Central memory CD8-positive, alpha-beta T cell (primary cell): ENCODE measurements around the gene DARS2.

Experiments
- ATAC-seq: fragments of 150-1000 bp; cut with Tn5 transposase; replicated peaks from 2 replicates; pipeline ENCODE4 v1.10.0; 2022; ENCODE audit warnings: mild to moderate bottlenecking, moderate FRiP score, moderate number of reproducible peaks; ENCODE audit not compliant: poor library complexity, severe bottlenecking; ENCODE audit errors: extremely low read depth
- DNase-seq, 2 donors: peaks; one replicate each; pipeline ENCODE4 v3.0.0; 2021; ENCODE audit warnings: low spot score in 2 of 2
- H3K27ac Mint-ChIP-seq: one replicate; pipeline ENCODE4 v1.8.0; 2022; ENCODE audit warnings: low read depth, mild to moderate bottlenecking, moderate library complexity, mixed read lengths
- H3K27me3 Mint-ChIP-seq: one replicate; pipeline ENCODE4 v1.8.0; 2022; ENCODE audit warnings: mixed read lengths
- H3K36me3 Mint-ChIP-seq: one replicate; pipeline ENCODE4 v1.8.0; 2022; ENCODE audit warnings: mild to moderate bottlenecking, moderate library complexity, mixed read lengths; ENCODE audit not compliant: insufficient read depth
- H3K4me1 Mint-ChIP-seq: one replicate; pipeline ENCODE4 v1.8.0; 2022; ENCODE audit warnings: mixed read lengths
- H3K4me3 Mint-ChIP-seq: one replicate; pipeline ENCODE4 v1.8.0; 2022; ENCODE audit warnings: mild to moderate bottlenecking, moderate library complexity, mixed read lengths
- H3K9me3 Mint-ChIP-seq: one replicate; pipeline ENCODE4 v1.8.0; 2022; ENCODE audit warnings: mixed read lengths

The DARS2 gene

DNA sequence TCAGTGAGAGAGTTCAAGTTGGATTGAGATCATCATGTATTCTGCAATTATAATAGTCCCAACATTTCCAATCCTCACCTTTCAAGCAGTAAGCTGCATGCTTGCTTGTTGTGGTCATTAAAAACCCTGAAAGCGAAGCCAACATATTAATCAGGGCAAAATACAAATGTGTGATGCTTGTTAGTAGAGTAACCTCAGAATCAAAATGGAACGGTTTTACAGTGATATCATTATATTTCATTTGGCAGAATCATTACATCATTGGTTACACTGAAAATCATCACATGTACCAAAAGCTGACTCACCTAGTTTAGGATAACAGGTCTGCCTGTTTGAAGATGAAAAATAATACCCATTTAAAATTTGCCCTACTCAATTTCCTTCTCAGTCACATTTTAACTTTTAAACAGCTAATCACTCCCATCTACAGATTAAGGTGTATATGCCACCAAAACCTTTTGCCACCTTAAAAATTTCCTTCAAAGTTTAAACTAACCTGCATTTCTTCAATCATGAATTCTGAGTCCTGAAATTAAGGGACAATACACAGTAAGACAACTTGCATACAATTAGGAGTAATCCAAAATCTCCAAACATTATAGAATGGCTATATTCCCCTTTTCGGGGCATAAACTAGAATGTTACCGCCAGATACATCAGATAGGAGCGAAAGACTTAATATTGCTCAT, 39.9 kb downstream of the DARS2 start:
- Mint-ChIP-seq H3K36me3 (peaks cover 59% of the 10 kb centered on the region), H3K27me3 (no peaks in the 10 kb centered on the region), H3K9me3 (no peaks in the 10 kb centered on the region), H3K4me1 (peaks cover 42% of the 10 kb centered on the region), H3K4me3 (peak overlapping the region; percentile 84), H3K27ac (peak overlapping the region; percentile 94)
- DNase-seq (no peak), ATAC-seq (no peak)

DNA sequence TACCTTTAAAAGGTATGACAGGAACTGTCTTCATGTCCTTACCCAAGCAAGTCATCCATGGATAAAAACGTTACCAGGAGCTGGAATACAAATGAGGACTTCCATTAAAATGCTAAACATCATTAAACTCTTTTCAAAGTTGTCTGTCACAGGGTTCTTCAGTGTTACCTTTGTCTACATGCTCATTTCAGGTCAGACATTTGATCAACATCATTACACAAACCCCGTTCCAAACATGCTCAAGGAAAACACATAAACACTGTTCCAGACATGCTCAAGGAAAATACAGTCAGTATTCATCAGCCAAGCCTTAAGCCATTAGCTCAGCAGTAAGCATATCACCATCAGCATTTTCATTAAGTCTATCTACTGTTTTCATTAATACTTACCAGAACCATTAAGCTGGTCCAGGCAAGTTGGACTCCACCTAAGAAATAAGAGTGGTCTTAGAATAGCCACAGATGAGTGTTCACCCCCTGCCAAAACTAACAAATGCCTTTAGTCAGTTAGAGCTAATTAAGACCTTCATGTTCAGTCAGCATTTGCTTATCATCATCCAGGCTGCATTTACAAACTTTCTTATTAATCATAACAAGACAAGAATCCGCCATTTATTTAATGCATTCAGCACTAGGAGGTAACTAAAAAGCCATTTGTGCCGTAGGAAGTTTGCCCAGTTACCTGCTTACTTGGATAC, 41.1 kb downstream of the DARS2 start:
- no peak for DNase-seq
- ATAC-seq = no peak
- peaks cover 56% of the 10 kb centered on the region for H3K36me3 Mint-ChIP-seq
- peak overlapping the region; percentile 94 for H3K27ac Mint-ChIP-seq
- H3K27me3 Mint-ChIP-seq = no peaks in the 10 kb centered on the region
- peaks cover 49% of the 10 kb centered on the region for H3K4me1 Mint-ChIP-seq
- peak overlapping the region; percentile 84 for H3K4me3 Mint-ChIP-seq
- no peaks in the 10 kb centered on the region for H3K9me3 Mint-ChIP-seq

DNA sequence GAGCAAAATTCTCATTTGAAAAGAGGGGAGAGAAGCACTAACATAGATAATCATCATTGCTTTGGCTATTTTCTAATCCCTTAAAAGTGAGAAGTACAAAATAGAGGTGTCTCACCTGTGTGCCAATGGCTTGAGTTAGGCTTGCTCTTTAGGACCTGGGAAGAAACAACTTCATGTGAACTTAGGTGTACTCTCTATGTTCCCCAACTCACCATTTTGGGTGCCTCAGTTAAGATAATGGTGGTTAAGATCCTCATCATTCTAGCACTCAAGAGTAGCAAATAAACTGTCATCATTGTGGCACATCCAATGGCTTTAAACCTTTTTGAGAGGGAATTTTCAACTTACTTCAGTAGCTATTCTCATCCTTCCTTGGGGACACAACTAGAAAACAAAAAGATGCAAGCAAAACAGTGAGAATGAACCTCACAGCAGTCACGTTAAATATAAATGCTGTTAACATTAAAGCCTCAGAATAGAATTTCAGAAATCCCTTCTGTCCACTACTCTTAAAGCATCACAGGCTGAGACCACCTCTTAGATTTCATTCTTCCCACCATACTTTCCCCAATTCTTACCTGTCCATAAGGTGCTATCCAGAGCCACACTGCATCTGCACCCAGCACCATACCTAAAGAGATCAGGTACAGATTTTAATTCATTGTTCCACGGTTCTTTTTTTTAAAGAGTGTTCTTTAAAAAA, 42.1 kb downstream of the DARS2 start:
- DNase-seq = no peak
- H3K36me3 Mint-ChIP-seq = peaks cover 58% of the 10 kb centered on the region
- peak overlapping the region; percentile 84 for H3K4me3 Mint-ChIP-seq
- peaks cover 58% of the 10 kb centered on the region for H3K4me1 Mint-ChIP-seq
- no peaks in the 10 kb centered on the region for H3K27me3 Mint-ChIP-seq
- no peak for ATAC-seq
- no peaks in the 10 kb centered on the region for H3K9me3 Mint-ChIP-seq
- H3K27ac Mint-ChIP-seq = peak overlapping the region; percentile 94

DNA sequence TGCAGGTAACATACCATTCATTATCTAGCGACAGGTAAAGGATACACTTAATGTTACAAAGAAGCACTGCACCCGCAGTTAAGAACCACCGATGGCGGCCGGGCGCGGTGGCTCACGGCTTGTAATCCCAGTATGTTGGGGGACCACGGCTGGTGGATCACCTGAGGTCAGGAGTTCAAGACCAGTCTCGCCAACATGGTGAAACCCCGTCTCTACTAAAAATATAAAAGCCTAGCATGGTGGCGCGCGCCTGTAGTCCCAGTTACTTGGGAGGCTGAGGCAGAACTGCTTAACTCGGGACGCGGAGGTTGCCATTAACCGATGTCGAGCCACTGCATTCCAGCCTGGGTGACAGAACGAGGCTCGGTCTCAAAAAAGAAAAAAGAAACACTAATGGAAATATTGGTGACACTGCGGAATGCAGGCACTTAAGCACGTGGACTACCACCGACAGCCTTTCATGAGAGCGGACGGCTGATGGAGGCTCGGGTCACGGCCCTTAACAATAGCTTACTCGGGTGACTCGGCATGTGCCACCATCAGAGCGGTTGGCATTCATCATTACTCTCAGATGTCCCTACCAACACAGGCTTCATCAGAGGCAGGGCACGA, 42.8 kb downstream of the DARS2 start:
- H3K4me1 Mint-ChIP-seq = peaks cover 62% of the 10 kb centered on the region
- peaks cover 56% of the 10 kb centered on the region for H3K36me3 Mint-ChIP-seq
- H3K27me3 Mint-ChIP-seq = no peaks in the 10 kb centered on the region
- ATAC-seq (peak; percentile 7), DNase-seq (no peak)
- peak overlapping the region; percentile 84 for H3K4me3 Mint-ChIP-seq
- no peaks in the 10 kb centered on the region for H3K9me3 Mint-ChIP-seq
- peak overlapping the region; percentile 94 for H3K27ac Mint-ChIP-seq

DNA sequence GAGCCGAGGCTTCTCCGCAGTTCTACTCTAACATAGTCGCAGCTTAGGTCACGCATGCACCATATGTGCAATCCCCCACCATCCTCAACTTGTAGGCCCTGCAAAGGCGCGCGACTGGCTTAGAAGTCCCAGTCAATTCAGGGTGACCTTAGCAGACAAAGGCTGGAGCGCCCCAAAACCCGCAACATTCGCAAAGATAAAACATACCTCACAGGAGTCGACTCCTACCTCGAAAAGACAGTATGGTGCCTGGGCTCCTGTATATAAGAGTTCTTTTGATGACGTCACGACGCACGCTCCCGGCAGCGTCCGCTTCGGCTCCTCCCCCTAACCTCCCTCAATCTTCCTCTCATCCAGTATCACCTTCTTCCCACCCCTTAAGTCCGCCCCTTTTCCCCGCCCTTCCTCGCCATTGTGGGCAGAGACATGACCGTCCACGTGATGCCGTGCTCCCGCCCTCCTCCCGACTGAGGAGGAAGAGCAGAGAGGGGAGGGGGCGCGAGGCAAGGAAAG, 43.3 kb downstream of the DARS2 start, which contains the start of gene GAS5:
Gene GAS5 (minus strand): TSS at position 237 of the 513 bp plus-strand sequence.
- Mint-ChIP-seq H3K27ac (peak within 1 kb of the TSS; percentile 94), H3K36me3 (peaks cover 56% of the 10 kb centered on the region), H3K4me3 (peak within 1 kb of the TSS; percentile 84), H3K4me1 (peaks cover 67% of the 10 kb centered on the region), H3K27me3 (no peaks in the 10 kb centered on the region), H3K9me3 (no peaks in the 10 kb centered on the region)
- peak; percentile 95 to 97 for DNase-seq
- peak; percentile 77 for ATAC-seq

DNA sequence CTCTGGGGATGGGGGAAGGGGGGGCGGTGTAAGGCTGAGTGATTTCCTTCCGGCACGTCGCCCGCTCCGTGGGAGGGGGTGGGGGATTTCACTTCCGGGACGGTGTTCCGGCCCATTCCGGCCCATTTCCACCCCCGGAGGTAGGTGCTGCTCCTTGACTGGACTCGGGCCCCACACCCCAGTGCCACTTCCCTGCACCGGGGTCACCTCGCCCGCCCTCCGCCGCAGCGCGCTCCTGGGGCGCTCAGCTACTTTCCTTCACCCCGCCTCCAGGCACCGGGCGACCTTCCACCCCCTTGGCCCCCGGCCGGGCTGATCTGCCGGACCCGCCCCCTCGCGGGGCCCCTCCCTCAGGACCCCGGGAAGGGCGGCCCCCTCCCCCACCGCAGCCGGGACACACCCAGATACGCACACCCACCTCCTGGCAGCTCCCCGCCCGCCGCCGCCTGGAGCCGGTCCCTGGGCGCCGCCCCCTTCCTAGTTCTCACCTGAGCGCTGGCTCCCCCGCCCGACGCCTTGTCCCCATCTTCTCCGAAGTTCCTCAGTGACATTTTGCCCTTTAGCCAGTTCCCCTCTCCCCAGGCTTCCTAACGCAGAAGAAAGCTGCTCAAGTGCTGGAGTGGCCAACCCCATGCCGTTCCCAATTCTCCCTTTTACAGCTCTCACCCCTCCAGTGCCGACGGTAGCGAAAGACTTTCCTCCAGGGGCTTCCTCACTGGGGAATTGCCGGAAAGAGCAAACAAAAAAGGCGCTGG, 44.0 kb downstream of the DARS2 start, which contains the start of gene ZBTB37:
Gene ZBTB37 (plus strand): TSS at position 115 of the 755 bp plus-strand sequence. CDS start 1,846 bp downstream, outside the sequence.
- peak within 1 kb of the TSS; percentile 84 for H3K4me3 Mint-ChIP-seq
- ATAC-seq = peak; percentile 52

DNA sequence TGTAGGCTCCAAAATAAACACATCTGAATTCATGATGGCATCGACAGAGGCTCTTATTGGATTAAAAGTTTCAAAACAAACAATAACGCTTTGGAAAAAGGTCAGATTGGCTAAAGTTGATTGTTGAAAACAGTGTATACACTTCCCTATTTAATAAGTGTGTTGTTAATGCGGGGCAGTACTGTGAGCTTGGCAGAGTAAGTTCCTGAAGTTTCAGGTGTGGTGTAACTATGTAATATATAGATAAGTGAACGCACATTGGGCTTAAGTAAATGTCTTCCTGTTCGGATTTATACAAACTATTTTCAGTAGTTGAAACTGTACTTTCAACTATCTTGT, 44.5 kb downstream of the DARS2 start:
- Mint-ChIP-seq H3K27ac (peak overlapping the region; percentile 94), H3K27me3 (no peaks in the 10 kb centered on the region), H3K4me3 (peak overlapping the region; percentile 84), H3K4me1 (peaks cover 69% of the 10 kb centered on the region), H3K9me3 (no peaks in the 10 kb centered on the region), H3K36me3 (peaks cover 54% of the 10 kb centered on the region)
- no peak for ATAC-seq
- DNase-seq = no peak

More for the DNA sequence above, 44.0 kb downstream of the DARS2 start, which contains the start of gene ZBTB37:
- H3K27ac Mint-ChIP-seq = peak within 1 kb of the TSS; percentile 94
- H3K4me1 Mint-ChIP-seq = peaks cover 71% of the 10 kb centered on the region
- H3K9me3 Mint-ChIP-seq = no peaks in the 10 kb centered on the region
- peak; percentile 73 to 74 for DNase-seq
- no peaks in the 10 kb centered on the region for H3K27me3 Mint-ChIP-seq
- peaks cover 56% of the 10 kb centered on the region for H3K36me3 Mint-ChIP-seq

DNA sequence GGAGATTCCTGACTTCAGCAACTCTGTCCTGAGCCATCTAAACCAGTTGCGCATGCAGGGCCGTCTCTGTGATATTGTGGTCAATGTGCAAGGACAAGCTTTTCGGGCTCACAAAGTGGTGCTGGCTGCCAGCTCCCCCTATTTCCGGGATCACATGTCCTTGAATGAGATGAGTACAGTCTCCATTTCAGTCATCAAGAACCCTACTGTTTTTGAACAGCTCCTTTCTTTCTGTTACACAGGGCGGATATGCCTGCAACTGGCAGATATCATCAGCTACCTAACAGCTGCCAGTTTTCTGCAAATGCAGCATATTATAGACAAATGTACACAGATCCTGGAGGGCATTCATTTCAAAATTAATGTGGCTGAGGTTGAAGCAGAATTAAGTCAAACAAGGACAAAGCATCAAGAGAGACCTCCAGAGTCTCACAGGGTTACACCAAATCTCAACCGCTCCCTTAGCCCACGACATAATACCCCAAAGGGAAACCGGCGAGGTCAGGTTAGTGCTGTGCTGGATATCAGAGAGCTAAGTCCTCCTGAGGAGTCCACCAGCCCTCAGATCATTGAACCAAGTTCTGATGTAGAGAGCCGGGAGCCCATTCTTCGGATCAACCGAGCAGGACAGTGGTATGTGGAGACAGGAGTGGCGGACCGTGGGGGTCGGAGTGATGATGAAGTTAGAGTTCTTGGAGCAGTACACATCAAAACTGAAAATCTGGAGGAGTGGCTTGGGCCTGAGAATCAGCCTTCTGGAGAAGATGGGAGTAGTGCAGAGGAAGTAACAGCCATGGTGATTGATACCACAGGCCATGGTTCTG, 46.0 kb downstream of the DARS2 start:
- Mint-ChIP-seq H3K27ac (peak overlapping the region; percentile 94), H3K9me3 (no peaks in the 10 kb centered on the region), H3K27me3 (no peaks in the 10 kb centered on the region), H3K4me3 (peak overlapping the region; percentile 84), H3K36me3 (peaks cover 43% of the 10 kb centered on the region), H3K4me1 (peaks cover 55% of the 10 kb centered on the region)
- DNase-seq (peak in 1 of 2 donors; percentile 19), ATAC-seq (no peak)

DNA sequence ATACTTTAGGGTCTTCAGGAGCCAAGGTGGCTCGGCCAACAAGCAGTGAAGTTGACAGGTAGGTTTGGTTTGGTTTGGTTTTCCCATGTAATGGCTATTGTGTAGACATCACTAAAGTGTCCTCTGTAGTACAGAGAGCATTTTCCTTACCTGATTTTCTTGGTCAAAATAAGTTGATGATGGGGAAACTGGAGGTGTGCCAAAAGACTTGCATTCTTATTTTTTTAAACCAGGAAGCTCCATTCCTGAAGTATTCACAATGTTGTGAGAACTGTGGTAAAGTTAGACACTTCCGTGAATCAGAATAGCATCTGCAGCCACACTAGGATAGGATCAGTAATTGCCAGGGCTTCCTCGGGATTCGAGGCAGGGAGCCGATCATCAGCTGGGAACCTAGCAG, 46.6 kb downstream of the DARS2 start:
- peaks cover 43% of the 10 kb centered on the region for H3K36me3 Mint-ChIP-seq
- H3K9me3 Mint-ChIP-seq = no peaks in the 10 kb centered on the region
- no peak for DNase-seq
- peak overlapping the region; percentile 94 for H3K27ac Mint-ChIP-seq
- no peaks in the 10 kb centered on the region for H3K27me3 Mint-ChIP-seq
- ATAC-seq = no peak
- peak overlapping the region; percentile 84 for H3K4me3 Mint-ChIP-seq
- H3K4me1 Mint-ChIP-seq = peaks cover 54% of the 10 kb centered on the region

DNA sequence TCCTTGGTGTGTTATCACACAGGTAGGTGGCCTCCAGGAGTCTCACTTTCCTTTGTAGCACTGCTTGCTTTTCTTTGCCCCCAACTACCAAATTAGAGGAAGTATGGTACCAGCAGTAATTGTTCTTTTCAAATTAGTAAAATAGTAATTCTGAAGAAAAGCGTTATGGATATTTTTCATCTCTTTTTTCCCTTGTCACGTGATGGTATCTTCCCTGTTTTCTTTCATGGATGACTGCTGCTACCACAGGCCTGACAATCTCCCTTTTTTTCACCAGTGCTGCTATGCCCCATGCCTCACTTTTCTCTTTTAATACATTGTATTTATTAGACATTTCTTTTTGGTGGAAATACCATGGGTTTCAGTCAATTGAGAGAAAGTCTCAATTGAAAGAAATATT, 47.0 kb downstream of the DARS2 start:
- DNase-seq (no peak), ATAC-seq (no peak)
- H3K9me3 Mint-ChIP-seq = no peaks in the 10 kb centered on the region
- H3K4me3 Mint-ChIP-seq = peak overlapping the region; percentile 84
- H3K4me1 Mint-ChIP-seq = peaks cover 50% of the 10 kb centered on the region
- peak overlapping the region; percentile 94 for H3K27ac Mint-ChIP-seq
- H3K27me3 Mint-ChIP-seq = no peaks in the 10 kb centered on the region
- peaks cover 41% of the 10 kb centered on the region for H3K36me3 Mint-ChIP-seq

DNA sequence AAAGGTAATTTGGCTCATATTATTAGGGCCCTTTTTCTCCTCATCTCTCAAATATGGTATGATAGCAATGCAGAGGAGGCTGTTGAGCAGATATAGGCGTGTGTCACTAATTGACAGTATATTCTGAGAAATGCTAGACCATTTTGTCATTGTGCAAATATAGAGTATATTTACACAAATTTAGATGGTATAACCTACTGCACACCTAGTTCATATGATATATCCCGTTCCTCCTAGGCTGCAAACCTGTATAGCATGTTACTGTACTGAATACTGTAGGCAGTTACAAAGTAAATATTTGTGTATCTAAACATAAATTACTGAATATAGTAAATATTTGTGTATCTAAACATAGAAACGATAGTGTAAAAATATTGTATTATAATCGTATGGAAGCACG, 52.3 kb downstream of the DARS2 start:
- Mint-ChIP-seq H3K36me3 (peaks cover 38% of the 10 kb centered on the region), H3K27ac (no peak overlapping the region), H3K9me3 (no peaks in the 10 kb centered on the region), H3K4me3 (no peak overlapping the region), H3K27me3 (no peaks in the 10 kb centered on the region), H3K4me1 (peaks cover 24% of the 10 kb centered on the region)
- DNase-seq = no peak
- ATAC-seq = no peak
